COLO668 (cell line): Measurements from ENCODE around the gene RASAL1.
A peak's percentile ranks its signal among the peaks of the same experiment; 100 is the strongest.
"Not testable (repeated sequence)": the region's sequence is repeated elsewhere in the genome, so short reads cannot be mapped to it uniquely, and the experiment has no call there.

Source experiments
- DNase-seq: peaks from one replicate; lab custom pipeline; 2025; ENCODE audit not compliant: unreplicated experiment; lab: John Stamatoyannopoulos, UW

RASAL1 gene

GRCh38 chr12:113142173-113142885, 6.8 kb upstream of the RASAL1 start:
- DNase-seq = no peak

- not testable (repeated sequence) for DNase-seq
These were observed 6.2 kb upstream of the RASAL1 start for GRCh38 chr12:113141716-113142115.

- DNase-seq = no peak
These were observed 5.1 kb upstream of the RASAL1 start for GRCh38 chr12:113140706-113141105.

- no peak for DNase-seq
These were observed 3.3 kb upstream of the RASAL1 start for GRCh38 chr12:113138826-113139225.

- no peak for DNase-seq
These were observed 2.6 kb upstream of the RASAL1 start for GRCh38 chr12:113137861-113138783.

- no peak for DNase-seq
These were observed 1.5 kb upstream of the RASAL1 start for GRCh38 chr12:113136990-113137511.

GRCh38 chr12:113136128-113136989, 798 bp upstream of the RASAL1 start:
- DNase-seq = peak; percentile 53

- peak; percentile 82 for DNase-seq
These were observed 1.0 kb downstream of the RASAL1 start for GRCh38 chr12:113134521-113134951.

GRCh38 chr12:113134071-113134470, 1.5 kb downstream of the RASAL1 start:
- peak; percentile 60 for DNase-seq

GRCh38 chr12:113133666-113134065, 1.9 kb downstream of the RASAL1 start:
- no peak for DNase-seq

- no peak for DNase-seq
These were observed 2.5 kb downstream of the RASAL1 start for GRCh38 chr12:113133036-113133435.

- DNase-seq = peak; percentile 27
These were observed 4.0 kb downstream of the RASAL1 start for GRCh38 chr12:113131556-113131955.

GRCh38 chr12:113130457-113131135, 5.0 kb downstream of the RASAL1 start:
- peak; percentile 80 for DNase-seq

GRCh38 chr12:113129664-113130456, 5.7 kb downstream of the RASAL1 start:
- no peak for DNase-seq

- no peak for DNase-seq
These were observed 6.5 kb downstream of the RASAL1 start for GRCh38 chr12:113128802-113129663.

GRCh38 chr12:113127791-113128199, 7.8 kb downstream of the RASAL1 start:
- DNase-seq = peak; percentile 66

- peak; percentile 88 for DNase-seq
These were observed 14.7 kb downstream of the RASAL1 start for GRCh38 chr12:113120670-113121370.
